GM23248 (cell line): ENCODE measurements around the gene PDGFRB.

Experiments used
- EZH2 ChIP-seq: fragments of 200-600 bp; sonication (generic); IDR thresholded peaks from 2 replicates; pipeline ENCODE4 v1.6.1; 2018; ENCODE audit warnings: antibody characterized with exemption, mild to moderate bottlenecking; ENCODE audit not compliant: insufficient read depth, poor library complexity, severe bottlenecking
- EZH2phosphoT487 ChIP-seq: fragments of 200-600 bp; sonication (generic); IDR thresholded peaks from 2 replicates; pipeline ENCODE4 v1.6.1; 2018; ENCODE audit warnings: antibody characterized with exemption, moderate library complexity, mild to moderate bottlenecking, low read depth; ENCODE audit not compliant: insufficient read depth

DNA sequence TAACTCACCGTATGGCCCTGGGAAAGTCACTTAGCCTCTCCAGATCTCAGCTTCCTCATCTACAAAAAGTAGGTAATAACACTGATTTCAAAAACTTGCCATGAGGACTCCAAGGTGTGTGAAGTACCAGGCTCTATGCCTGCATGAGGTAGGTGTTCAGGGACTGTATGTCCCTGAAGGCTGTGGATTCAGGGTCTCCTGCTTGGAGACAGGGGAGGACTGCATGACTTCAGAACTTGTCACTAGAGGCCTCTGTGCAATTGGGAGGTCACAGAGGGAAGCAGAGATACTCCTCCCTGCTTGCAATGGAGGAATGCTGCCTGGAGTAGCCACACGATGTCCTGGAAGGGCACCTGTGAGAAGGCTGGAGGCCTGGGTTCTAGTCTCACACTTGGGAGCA, 2.2 kb downstream of the PDGFRB start:
- no peak for TF ChIP-seq EZH2
- TF ChIP-seq EZH2phosphoT487: no peak
